Frontal cortex (tissue), 4 donors: Measurements from ENCODE around the gene BARHL1. TPM values are rescaled to one million over a fixed set of nuclear protein-coding genes. Genes with fewer than 3 reads are reported as not detected.

ENCODE experiments used
- DNase-seq, 2 donors: peaks; one replicate each; pipeline ENCODE4 v3.0.0; 2012; ENCODE audit warnings: low spot score in 2 of 2
- FAIRE-seq: peaks from 2 replicates; lab custom pipeline; 2012; peaks lifted over from hg19 to GRCh38; lab: Jason Lieb, UNC
- total RNA-seq: library from RNA; depleted of rRNA; stranded (reverse); fragments of >200 nt; gene quantifications from one replicate; pipeline ENCODE4 v1.2.3, GENCODE V29; 2014
- donor health status: control.
- donor health status: control.
- donor health status: control.

Gene BARHL1
- total RNA-seq, 1 donor from 2014 or later = not detected

GRCh38 chr9:132602207-132602606, 19.8 kb downstream of the BARHL1 start:
- DNase-seq = no peak
- no peak for FAIRE-seq

- no peak for FAIRE-seq
- no peak for DNase-seq
These were observed 23.0 kb downstream of the BARHL1 start for GRCh38 chr9:132605387-132605786.

GRCh38 chr9:132606066-132606465, 23.7 kb downstream of the BARHL1 start:
- DNase-seq = no peak
- FAIRE-seq = no peak

GRCh38 chr9:132609184-132609583, 26.8 kb downstream of the BARHL1 start:
- DNase-seq (no peak), FAIRE-seq (no peak)

GRCh38 chr9:132609829-132610228, 27.4 kb downstream of the BARHL1 start:
- FAIRE-seq = no peak
- DNase-seq = no peak

GRCh38 chr9:132610661-132611060, 28.3 kb downstream of the BARHL1 start:
- FAIRE-seq (no peak), DNase-seq (no peak)

GRCh38 chr9:132614324-132614723, 31.9 kb downstream of the BARHL1 start:
- DNase-seq (no peak), FAIRE-seq (no peak)

GRCh38 chr9:132615774-132616173, 33.4 kb downstream of the BARHL1 start:
- no peak for DNase-seq
- no peak for FAIRE-seq

- no peak for FAIRE-seq
- no peak for DNase-seq
These were observed 34.3 kb downstream of the BARHL1 start for GRCh38 chr9:132616725-132617124.

- FAIRE-seq (no peak), DNase-seq (no peak)
These were observed 39.8 kb downstream of the BARHL1 start for GRCh38 chr9:132622159-132622558.

GRCh38 chr9:132626285-132626684, 43.9 kb downstream of the BARHL1 start:
- no peak for FAIRE-seq
- DNase-seq = no peak

- DNase-seq (no peak), FAIRE-seq (no peak)
These were observed 44.7 kb downstream of the BARHL1 start for GRCh38 chr9:132627106-132627505.

GRCh38 chr9:132627594-132627993, 45.2 kb downstream of the BARHL1 start:
- FAIRE-seq = no peak
- DNase-seq = no peak

- DNase-seq (no peak), FAIRE-seq (no peak)
These were observed 46.3 kb downstream of the BARHL1 start for GRCh38 chr9:132628746-132629145.

- DNase-seq = no peak
These were observed 47.7 kb downstream of the BARHL1 start for GRCh38 chr9:132630116-132630515.

GRCh38 chr9:132630811-132631210, 48.4 kb downstream of the BARHL1 start:
- no peak for DNase-seq
- FAIRE-seq = no peak

More at GRCh38 chr9:132630116-132630515, 47.7 kb downstream of the BARHL1 start:
- FAIRE-seq = no peak

- FAIRE-seq (no peak), DNase-seq (no peak)
These were observed 48.9 kb downstream of the BARHL1 start for GRCh38 chr9:132631280-132631679.

- FAIRE-seq (no peak), DNase-seq (no peak)
These were observed 49.3 kb downstream of the BARHL1 start for GRCh38 chr9:132631685-132632084.

GRCh38 chr9:132632413-132633129, 50.2 kb downstream of the BARHL1 start:
- FAIRE-seq (no peak), DNase-seq (no peak)

GRCh38 chr9:132634327-132634726, 51.9 kb downstream of the BARHL1 start:
- FAIRE-seq = no peak
- no peak for DNase-seq

- DNase-seq (no peak), FAIRE-seq (no peak)
These were observed 54.9 kb downstream of the BARHL1 start for GRCh38 chr9:132637351-132637750.

GRCh38 chr9:132637801-132638200, 55.4 kb downstream of the BARHL1 start:
- no peak for FAIRE-seq

More at GRCh38 chr9:132637801-132638200, 55.4 kb downstream of the BARHL1 start:
- no peak for DNase-seq
